Stimulated activated CD4-positive, alpha-beta T cell treated with anti-CD3 and anti-CD28 coated beads, TNF-alpha, amount 100 ng/mL, for 24 hours (primary cell): Measurements from ENCODE around the gene SPTSSA.
"Not testable (repeated sequence)": the region's sequence is repeated elsewhere in the genome, so short reads cannot be mapped to it uniquely, and the experiment has no call there.

ENCODE experiments used
- DNase-seq, 3 experiments: peaks; one replicate each; pipeline ENCODE4 v3.0.0-alpha.2; 2020; ENCODE audit warnings: low read depth in 3 of 3

Gene SPTSSA

GRCh38 chr14:34426313-34427295, 35.4 kb downstream of the SPTSSA start:
- DNase-seq: no peak

GRCh38 chr14:34425095-34425851, 36.8 kb downstream of the SPTSSA start:
- no peak for DNase-seq

GRCh38 chr14:34424488-34424887, 37.6 kb downstream of the SPTSSA start:
- no peak for DNase-seq

DNA sequence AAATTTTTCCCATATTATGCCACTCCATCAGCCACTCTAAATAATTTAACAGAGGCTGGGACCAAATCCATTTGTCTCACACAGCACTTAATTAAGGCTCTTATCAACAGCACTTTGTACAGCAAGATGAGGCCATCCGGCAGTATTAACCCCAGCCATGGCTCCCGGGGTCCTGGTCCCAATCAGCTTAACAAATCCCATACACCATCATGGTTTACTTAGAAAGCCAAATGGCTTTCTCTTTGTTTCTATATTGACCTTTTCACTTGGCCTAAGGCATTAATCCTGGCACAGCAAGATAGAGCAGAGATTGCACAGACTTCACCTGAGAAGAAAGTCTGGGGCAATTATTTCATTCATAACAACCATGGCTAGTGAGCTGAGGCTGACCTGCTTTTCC, 38.6 kb downstream of the SPTSSA start:
- DNase-seq: no peak

- DNase-seq: no peak
These were observed 41.4 kb downstream of the SPTSSA start for GRCh38 chr14:34420547-34421150.

- DNase-seq: no peak
These were observed 52.3 kb downstream of the SPTSSA start for GRCh38 chr14:34409721-34410120.

GRCh38 chr14:34407951-34408350, 54.1 kb downstream of the SPTSSA start:
- no peak for DNase-seq

GRCh38 chr14:34404416-34404815, 57.6 kb downstream of the SPTSSA start:
- DNase-seq: no peak

DNA sequence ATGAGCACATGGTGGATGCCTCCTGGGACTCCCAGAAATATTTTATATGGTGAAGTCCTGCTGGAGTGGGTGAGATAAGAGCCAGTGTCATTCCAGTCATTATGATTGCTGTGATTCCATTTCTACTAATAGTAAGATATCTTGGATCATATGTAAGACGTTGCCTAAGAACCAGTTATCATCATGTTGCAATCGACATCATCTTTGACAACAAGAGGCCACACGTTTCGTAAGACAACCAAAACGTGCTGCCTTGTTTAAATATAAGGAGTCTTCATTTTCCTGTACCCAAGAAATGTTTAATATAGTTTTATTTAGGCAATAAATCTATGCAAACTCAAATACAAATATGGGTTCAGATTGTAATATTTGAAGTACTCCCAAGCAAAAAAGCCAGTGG, 58.4 kb downstream of the SPTSSA start:
- DNase-seq: no peak

DNA sequence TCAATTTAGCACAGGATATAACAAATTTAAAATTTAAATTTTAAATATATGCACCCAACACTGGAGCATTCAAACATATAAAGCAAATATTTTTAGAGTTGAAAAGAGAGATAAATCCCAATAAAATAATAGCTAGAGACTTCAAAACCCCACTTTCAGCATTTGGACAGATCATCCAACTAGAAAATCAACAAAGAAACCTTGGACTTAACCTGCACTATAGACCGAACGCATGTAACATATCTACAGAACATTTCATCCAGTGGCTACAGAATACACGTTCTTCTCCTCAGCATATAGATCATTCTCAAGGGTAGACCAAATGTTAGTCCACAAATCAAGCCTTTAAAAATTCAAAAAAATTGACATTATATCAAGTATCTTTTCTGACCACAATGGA, 64.0 kb downstream of the SPTSSA start:
- no peak for DNase-seq

GRCh38 chr14:34387974-34388516, 74.0 kb downstream of the SPTSSA start:
- no peak for DNase-seq

DNA sequence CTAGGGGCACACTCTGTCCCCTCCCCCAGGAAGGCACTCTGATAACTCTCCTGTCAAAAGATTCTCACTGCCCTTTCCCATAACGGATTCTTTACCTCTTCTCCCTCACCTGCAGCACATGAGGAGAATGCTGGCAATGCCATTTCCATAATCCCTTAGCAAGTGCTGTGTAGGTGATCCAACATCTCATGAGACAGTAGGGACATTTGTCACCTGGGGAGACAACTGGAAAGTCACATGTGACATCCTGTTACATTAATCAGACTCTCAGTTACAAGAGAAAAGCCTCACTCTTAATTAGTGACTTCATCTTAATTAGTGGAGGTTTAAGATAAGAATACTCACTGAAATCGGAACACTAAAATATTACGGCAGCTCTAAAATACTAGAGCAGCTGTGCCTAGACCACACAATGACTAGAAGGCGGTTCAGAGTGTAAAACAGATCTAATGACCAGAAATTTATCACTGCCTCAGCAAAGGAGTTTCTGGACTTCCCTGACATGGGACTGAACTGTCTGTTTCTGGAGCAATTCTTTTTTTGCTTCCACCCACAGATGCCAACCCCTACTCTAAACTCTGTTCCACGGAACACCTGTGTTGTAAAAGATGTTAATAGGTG, 75.1 kb downstream of the SPTSSA start:
- no peak for DNase-seq

GRCh38 chr14:34385881-34386280, 76.2 kb downstream of the SPTSSA start:
- not testable (repeated sequence) for DNase-seq

- no peak for DNase-seq
These were observed 78.2 kb downstream of the SPTSSA start for GRCh38 chr14:34383839-34384238.
